GM18861 (cell line): Measurements from ENCODE around the gene THAP3.

Experiments used
- ATAC-seq: cut with Tn5 transposase; IDR thresholded peaks from one replicate; pipeline ENCODE4 v1.9.1; 2021; ENCODE audit not compliant: unreplicated experiment

THAP3 gene, protein sequence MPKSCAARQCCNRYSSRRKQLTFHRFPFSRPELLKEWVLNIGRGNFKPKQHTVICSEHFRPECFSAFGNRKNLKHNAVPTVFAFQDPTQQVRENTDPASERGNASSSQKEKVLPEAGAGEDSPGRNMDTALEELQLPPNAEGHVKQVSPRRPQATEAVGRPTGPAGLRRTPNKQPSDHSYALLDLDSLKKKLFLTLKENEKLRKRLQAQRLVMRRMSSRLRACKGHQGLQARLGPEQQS

DNA sequence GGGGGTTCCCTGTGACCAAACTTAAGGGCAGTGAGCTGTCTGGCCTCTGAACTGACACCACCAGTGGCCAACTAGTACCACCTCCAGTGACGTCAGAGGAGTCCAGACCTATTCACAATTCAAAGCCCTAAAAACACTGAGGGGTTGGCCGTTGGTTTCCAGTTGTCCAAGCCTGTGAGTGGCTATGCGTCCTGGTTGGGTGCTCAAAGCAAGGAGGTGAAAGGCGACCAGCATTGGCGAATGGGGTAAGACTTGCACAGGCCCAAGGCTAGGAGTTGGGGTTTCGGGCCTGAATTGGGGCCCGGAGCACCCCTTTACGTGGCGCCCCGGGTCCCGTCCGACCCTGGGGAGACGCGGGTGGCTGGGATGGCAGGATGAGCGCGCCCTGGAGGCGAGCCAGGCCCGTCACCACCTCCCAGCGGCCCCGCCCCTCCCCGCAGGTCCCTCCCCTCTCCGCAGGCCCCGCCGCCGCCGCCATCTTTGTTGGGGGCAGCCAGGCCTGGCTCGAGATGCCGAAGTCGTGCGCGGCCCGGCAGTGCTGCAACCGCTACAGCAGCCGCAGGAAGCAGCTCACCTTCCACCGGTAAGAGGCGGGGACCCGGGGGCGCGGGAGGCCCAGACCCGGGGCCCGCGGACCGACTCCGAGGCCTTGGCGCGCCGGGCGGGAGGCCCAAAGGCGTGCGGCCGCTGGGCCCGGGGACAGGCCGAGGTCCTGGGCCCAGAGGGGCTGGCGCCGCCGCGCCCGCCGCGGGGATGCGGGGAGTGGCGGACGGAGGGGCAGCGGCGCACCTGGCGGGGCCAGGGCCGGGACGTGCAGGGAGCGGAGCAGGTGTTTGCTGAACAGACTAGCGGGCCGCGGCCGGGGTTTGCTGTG is at the start of gene THAP3:
TSS of gene THAP3 (plus strand) at position 159 of the 874 bp plus-strand sequence. CDS start at position 510, 351 bp downstream.
- peak; percentile 53 for ATAC-seq

DNA sequence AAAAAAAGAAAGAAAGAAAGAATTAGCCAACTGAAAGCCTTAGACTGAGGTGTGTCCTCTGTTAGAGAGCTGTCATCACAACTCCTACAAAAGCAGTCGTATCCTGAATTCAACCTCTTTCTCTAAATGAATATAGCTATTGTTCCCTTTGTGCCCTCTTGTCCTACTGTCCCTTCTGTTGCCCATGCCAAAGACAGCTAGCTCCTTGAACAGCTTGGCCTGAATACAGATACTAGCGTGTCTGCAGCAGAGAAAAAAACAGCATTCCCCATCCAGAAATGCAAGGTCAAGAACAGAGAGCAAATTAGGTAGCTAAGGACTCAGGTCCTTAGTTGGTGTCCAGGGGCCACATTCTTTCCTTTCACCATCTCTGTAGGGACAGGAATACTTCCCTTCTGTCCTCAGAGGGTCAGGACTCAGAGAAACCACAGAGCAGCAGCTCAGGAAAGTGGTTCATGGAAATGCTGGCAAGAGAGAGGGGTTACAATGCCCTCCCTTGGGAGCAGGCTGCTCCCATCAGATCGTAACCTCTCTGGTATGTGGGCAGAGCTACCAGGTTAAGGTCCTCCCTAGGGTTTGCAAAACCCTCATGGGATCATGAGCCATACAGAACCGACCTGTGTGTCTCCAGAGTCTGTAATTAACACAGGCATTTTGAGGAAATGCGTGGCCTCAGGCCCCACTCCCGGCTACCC is 46.7 kb upstream of the THAP3 start:
- ATAC-seq, result no peak

GRCh38 chr1:6578624-6579373 is 45.9 kb upstream of the THAP3 start:
- no peak for ATAC-seq

DNA sequence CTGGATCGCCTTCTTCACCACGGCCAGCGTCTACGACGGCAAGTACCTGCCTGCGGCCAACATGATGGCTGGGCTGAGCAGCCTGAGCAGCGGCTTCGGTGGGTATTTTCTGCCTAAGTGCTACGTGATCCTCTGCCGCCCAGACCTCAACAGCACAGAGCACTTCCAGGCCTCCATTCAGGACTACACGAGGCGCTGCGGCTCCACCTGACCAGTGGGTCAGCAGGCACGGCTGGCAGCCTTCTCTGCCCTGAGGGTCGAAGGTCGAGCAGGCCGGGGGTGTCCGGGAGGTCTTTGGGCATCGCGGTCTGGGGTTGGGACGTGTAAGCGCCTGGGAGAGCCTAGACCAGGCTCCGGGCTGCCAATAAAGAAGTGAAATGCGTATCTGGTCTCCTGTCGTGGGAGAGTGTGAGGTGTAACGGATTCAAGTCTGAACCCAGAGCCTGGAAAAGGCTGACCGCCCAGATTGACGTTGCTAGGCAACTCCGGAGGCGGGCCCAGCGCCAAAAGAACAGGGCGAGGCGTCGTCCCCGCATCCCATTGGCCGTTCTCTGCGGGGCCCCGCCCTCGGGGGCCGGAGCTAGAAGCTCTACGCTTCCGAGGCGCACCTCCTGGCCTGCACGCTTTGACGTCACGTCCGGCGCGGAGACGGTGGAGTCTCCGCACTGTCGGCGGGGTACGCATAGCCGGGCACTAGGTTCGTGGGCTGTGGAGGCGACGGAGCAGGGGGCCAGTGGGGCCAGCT is 45.1 kb upstream of the THAP3 start, which contains the start of gene ZBTB48:
TSS of gene ZBTB48 (plus strand) at position 621 of the 745 bp plus-strand sequence. CDS start 616 bp downstream, outside the sequence.
- peak; percentile 93 for ATAC-seq

DNA sequence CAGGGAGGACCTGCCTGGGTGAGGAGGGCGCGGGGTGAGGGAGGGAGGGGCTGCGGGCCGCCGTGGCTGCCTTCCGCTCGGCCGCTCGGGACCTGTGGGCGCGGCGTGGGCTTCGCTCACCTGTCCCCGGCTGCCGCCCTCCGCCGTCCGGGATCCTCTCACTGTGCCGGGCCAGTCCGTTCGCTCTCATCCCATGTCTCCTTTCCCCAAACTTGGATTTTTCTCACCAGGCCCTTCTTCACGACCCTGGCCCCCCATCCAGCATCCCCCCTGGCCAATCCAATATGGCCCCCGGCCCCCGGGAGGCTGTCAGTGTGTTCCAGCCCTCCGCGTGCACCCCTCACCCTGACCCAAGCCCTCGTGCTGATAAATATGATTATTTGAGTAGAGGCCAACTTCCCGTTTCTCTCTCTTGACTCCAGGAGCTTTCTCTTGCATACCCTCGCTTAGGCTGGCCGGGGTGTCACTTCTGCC is 44.5 kb upstream of the THAP3 start:
- ATAC-seq, result no peak

DNA sequence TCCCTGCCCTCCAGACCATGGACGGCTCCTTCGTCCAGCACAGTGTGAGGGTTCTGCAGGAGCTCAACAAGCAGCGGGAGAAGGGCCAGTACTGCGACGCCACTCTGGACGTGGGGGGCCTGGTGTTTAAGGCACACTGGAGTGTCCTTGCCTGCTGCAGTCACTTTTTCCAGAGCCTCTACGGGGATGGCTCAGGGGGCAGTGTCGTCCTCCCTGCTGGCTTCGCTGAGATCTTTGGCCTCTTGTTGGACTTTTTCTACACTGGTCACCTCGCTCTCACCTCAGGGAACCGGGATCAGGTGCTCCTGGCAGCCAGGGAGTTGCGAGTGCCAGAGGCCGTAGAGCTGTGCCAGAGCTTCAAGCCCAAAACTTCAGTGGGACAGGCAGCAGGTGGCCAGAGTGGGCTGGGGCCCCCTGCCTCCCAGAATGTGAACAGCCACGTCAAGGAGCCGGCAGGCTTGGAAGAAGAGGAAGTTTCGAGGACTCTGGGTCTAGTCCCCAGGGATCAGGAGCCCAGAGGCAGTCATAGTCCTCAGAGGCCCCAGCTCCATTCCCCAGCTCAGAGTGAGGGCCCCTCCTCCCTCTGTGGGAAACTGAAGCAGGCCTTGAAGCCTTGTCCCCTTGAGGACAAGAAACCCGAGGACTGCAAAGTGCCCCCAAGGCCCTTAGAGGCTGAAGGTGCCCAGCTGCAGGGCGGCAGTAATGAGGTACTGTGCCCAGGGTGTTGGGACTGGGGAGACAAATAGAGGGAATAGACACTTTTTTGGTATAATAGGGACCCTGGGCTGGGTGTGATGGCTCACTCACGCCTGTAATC is 43.9 kb upstream of the THAP3 start:
- ATAC-seq, result no peak

DNA sequence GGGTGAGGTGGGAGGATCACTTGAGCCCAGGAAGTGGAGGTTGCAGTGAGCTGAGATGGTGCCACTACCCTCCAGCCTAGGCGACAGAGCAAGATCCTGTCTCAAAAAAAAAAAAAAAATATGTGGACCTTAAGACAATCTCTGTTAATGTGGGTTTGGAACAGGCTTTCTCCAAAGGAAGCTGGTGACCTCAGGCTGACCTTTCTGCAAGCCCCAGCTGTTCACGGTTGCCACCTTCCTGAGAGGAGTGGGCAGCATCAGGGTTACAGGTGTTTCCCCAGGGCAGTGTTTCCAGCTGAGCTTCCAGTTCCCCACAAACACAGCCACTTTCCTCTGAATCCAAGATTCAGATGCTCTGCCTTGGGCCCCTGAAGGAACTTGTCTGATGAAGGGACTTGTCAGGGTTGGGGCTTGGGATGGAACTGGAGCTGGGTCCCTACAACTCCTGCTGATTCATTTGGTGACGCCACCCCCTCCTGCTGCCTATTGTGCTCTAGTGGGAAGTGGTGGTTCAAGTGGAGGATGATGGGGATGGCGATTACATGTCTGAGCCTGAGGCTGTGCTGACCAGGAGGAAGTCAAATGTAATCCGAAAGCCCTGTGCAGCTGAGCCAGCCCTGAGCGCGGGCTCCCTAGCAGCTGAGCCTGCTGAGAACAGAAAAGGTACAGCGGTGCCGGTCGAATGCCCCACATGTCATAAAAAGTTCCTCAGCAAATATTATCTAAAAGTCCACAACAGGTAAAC is 42.9 kb upstream of the THAP3 start:
- ATAC-seq, result no peak

GRCh38 chr1:6582370-6582769 is 42.3 kb upstream of the THAP3 start:
- no peak for ATAC-seq

GRCh38 chr1:6584126-6585080 is 40.3 kb upstream of the THAP3 start:
- ATAC-seq, result no peak

GRCh38 chr1:6585081-6585722 is 39.5 kb upstream of the THAP3 start:
- no peak for ATAC-seq

DNA sequence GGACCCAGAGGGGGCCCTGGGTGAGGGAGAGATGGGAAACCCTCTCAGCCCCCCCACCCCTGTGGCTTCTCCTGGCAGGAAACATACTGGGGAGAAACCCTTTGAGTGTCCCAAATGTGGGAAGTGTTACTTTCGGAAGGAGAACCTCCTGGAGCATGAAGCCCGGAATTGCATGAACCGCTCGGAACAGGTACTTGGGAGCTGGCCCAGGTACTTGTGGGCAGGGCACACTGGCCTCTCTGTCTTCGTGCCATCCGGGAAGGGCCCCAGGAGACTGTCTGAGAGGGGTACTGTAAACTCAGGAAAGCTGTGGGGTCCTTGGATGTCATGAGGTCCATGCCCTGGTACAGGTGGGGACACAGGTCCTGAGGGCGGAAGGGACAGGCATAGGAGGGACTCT is 38.8 kb upstream of the THAP3 start:
- no peak for ATAC-seq

DNA sequence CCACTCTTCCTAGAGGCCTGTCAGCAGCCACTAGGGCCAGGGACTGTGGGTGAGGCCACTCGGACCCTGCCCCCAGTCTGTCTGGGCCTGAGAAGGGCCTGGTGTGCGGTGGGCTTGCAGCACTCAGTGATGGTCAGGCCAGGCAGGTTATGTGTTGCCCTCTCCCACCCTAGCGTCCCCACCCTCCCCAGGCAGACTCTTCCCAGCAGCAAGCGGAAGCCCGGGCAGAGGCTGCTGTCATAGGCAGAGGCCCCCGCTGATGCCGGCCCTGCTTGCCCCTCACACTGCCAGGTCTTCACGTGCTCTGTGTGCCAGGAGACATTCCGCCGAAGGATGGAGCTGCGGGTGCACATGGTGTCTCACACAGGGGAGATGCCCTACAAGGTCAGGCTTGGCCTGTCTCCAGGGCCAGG is 38.3 kb upstream of the THAP3 start:
- ATAC-seq, result no peak

DNA sequence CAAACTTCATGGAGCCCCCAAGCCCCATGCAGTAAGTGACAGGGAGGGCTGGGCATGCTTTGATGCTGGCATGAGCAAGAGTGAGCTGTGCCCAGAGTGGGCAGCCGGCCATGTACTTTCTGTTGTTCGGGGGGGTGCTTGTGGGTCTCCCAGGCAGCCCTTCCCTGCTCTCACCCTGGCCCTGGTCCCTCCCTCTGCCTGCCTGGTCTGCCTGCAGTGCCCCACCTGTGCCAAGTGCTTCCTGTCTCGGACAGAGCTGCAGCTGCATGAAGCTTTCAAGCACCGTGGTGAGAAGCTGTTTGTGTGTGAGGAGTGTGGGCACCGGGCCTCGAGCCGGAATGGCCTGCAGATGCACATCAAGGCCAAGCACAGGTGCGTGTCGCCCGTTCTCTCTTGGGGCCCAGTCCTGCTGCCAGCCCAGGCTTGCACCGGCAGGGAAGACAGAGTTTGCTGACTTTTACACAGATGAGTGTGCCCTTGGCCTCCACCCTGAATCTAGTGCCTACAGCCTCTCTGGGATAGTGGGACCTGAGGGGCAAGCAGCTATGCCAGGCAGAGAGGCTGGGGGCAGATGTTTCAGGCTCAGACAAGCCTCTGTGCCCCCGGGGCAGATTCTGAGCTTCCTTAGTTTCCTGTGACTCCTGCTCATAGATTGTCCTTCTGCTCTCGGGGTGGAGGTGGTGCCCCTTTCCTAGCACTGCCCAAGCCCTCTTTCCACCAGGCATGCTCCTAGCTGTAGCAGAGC is 37.2 kb upstream of the THAP3 start:
- ATAC-seq, result no peak

DNA sequence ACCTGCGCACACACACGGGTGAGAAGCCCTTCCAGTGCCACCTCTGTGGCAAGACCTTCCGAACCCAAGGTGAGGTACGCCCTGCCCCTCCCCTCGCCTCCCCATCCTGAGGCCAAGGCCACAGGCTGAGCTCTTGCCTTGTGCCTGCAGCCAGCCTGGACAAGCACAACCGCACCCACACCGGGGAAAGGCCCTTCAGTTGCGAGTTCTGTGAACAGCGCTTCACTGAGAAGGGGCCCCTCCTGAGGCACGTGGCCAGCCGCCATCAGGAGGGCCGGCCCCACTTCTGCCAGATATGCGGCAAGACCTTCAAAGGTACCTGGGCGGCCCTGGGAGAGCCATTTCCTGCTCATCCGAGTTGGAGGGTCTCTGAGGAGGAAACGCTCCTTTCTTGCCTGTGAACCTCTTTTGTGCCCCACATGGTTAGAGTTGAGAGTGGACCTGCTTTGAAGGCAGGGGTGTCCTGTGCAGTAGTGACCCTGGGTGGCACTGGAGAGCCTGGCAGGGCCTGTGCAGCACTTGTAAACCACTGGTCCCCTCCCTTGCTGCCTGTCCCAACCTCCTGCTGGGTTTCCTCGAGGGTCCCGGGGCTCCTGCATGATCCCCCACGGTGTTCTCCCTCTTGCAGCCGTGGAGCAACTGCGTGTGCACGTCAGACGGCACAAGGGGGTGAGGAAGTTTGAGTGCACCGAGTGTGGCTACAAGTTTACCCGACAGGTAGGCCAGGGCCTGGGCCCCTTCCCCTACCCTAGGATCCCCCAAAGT is 36.4 kb upstream of the THAP3 start:
- no peak for ATAC-seq

GRCh38 chr1:6588893-6589520 is 35.7 kb upstream of the THAP3 start:
- ATAC-seq, result no peak
